Esophagus squamous epithelium (tissue), 4 donors: ENCODE results near the gene NSMF.

ENCODE experiments used
- POLR2A ChIP-seq, 4 donors: fragments of 450-650 bp; IDR thresholded peaks; one replicate each; pipeline ENCODE4 v1.6.1; 2017; ENCODE audit warnings: antibody characterized with exemption in 4 of 4, mild to moderate bottlenecking in 4 of 4, moderate library complexity in 3 of 4
- TF ChIP-seq, protein P1 (sequence below), 6 experiments: fragments of 450-650 bp in 4 of 6; fragments of 200-600 bp in 2 of 6; sonication (generic) in 2 of 6; IDR thresholded peaks; one replicate each; pipeline ENCODE4 v1.5.1; 2016 to 2019; ENCODE audit warnings: antibody characterized with exemption in 6 of 6, mild to moderate bottlenecking in 4 of 6, moderate library complexity in 4 of 6

DNA sequence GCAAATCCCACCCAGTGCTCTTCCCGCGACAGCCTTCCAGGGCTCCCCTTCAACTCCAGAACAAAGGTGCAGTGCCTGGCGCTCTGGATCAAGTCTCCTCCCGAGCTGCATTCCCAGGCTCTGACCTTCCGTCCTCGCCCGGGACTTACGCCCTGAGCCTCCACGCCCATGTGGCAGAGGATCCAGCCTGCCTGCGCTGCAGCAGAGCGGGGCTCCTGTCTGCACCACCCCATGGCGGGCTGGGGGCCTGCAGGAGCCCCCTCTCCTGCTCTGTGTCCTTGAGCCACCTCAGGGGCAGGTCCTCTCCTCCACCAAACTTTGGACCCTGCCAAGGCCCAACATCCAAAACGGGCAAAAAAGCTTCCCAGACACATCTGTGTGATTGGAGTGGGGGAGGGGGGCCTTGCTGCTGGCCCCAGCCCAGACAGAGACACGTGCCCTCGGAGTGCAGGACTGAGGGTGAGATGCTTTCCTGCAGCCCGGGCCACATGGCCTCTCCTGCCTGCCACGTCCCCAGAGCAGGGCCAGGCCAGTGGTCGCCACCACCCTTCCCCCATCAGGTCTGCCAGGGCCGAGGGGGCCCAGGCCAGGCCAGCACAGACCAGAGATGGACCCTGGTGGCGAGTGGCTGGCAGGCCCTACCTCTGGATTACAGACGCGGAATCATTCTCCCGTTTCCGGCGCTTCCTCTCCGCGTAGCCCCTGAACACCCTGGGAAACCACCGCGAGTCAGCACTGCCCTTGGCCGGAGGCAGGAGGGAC, 4.4 kb downstream of the NSMF start:
- TF ChIP-seq, protein P1, sequence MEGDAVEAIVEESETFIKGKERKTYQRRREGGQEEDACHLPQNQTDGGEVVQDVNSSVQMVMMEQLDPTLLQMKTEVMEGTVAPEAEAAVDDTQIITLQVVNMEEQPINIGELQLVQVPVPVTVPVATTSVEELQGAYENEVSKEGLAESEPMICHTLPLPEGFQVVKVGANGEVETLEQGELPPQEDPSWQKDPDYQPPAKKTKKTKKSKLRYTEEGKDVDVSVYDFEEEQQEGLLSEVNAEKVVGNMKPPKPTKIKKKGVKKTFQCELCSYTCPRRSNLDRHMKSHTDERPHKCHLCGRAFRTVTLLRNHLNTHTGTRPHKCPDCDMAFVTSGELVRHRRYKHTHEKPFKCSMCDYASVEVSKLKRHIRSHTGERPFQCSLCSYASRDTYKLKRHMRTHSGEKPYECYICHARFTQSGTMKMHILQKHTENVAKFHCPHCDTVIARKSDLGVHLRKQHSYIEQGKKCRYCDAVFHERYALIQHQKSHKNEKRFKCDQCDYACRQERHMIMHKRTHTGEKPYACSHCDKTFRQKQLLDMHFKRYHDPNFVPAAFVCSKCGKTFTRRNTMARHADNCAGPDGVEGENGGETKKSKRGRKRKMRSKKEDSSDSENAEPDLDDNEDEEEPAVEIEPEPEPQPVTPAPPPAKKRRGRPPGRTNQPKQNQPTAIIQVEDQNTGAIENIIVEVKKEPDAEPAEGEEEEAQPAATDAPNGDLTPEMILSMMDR (IDR thresholded peaks at IDR 0.05): no peak
- peak in 1 of 4 donors; percentile 3 for TF ChIP-seq POLR2A (IDR thresholded peaks at IDR 0.05)
